Lung (tissue), 12 donors: ENCODE measurements around the gene LRRC71. TPM values are rescaled to one million over a fixed set of nuclear protein-coding genes. Genes with fewer than 3 reads are reported as not detected.

Experiments
- ATAC-seq: fragments of 200-7000 bp; cut with Tn5 transposase; one replicate; pipeline ENCODE4 v1.9.1; 2020; ENCODE audit warnings: moderate number of reproducible peaks; ENCODE audit not compliant: insufficient read depth, low FRiP score
- DNase-seq, 3 donors: peaks; one replicate each; pipeline ENCODE4 v3.0.0-alpha.2; 2013 to 2017
- H3K27ac ChIP-seq, 2 donors: one replicate each; pipeline ENCODE4 v1.5.1; 2013; ENCODE audit warnings: mild to moderate bottlenecking in 2 of 2, moderate library complexity in 2 of 2, control low read depth in 1 of 2, inconsistent platforms in 1 of 2, low read depth in 1 of 2, low read length in 1 of 2
- H3K27me3 ChIP-seq, 3 donors: one replicate each; pipeline ENCODE4 v1.5.1; 2013; ENCODE audit warnings: low read length in 2 of 3; ENCODE audit not compliant: control insufficient read depth in 3 of 3, insufficient read depth in 3 of 3
- H3K36me3 ChIP-seq, 4 donors: one replicate each; pipeline ENCODE4 v1.5.1; 2013; ENCODE audit warnings: low read length in 4 of 4, mild to moderate bottlenecking in 1 of 4, moderate library complexity in 1 of 4; ENCODE audit not compliant: control insufficient read depth in 4 of 4, insufficient read depth in 4 of 4
- H3K4me1 ChIP-seq, 5 donors: one replicate each; pipeline ENCODE4 v1.5.1; 2013; ENCODE audit warnings: low read length in 5 of 5, mild to moderate bottlenecking in 2 of 5, moderate library complexity in 1 of 5; ENCODE audit not compliant: control insufficient read depth in 5 of 5, insufficient read depth in 5 of 5
- H3K4me3 ChIP-seq: one replicate; pipeline ENCODE4 v1.5.1; 2013; ENCODE audit warnings: mild to moderate bottlenecking, control low read depth, moderate library complexity
- H3K9ac ChIP-seq, 2 donors: one replicate each; pipeline ENCODE4 v1.5.1; 2013; ENCODE audit warnings: low read length in 2 of 2, control low read depth in 1 of 2; ENCODE audit not compliant: insufficient read depth in 1 of 2
- H3K9me3 ChIP-seq, 4 donors: one replicate each; pipeline ENCODE4 v1.5.1; 2013; ENCODE audit warnings: low read length in 3 of 4, mild to moderate bottlenecking in 1 of 4, moderate library complexity in 1 of 4; ENCODE audit not compliant: control insufficient read depth in 4 of 4, insufficient read depth in 3 of 4
- WGBS, 2 donors: extraction: QIAGEN DNeasy Blood & Tissue Kit; methylation state at CpG; one replicate each; pipeline ENCODE4 v1.1.7; 2013; 5-methylcytosine and 5-hydroxymethylcytosine counted together
- polyA plus RNA-seq, 2 donors: library from polyadenylated mRNA; stranded (reverse); fragments of 200-250 nt; gene quantifications; one replicate each; pipeline ENCODE4 v1.2.1, GENCODE V29; 2013
- total RNA-seq, 2 donors: library from RNA; depleted of rRNA in 1 of 2; stranded (reverse); fragments of >200 nt in 1 of 2; gene quantifications; one replicate each; pipeline ENCODE4 v1.2.1, GENCODE V29; 2014 to 2021
- TF ChIP-seq, protein P1 (sequence below): IDR thresholded peaks from 2 replicates; pipeline ENCODE4 v1.5.1; 2012; ENCODE audit warnings: mild to moderate bottlenecking; ENCODE audit errors: control extremely low read depth, extremely low read depth
- donor health status: control.
- donor health status: control.
- donor health status: Bipolar disorder and iron deficiency.
- donor health status: healthy.
- donor health status: DM: yes; HTN: yes; CAD: no.

Gene LRRC71
- total and polyA plus RNA-seq, 4 donors, result 3.4 to 17.2 (median 4.2) TPM

DNA sequence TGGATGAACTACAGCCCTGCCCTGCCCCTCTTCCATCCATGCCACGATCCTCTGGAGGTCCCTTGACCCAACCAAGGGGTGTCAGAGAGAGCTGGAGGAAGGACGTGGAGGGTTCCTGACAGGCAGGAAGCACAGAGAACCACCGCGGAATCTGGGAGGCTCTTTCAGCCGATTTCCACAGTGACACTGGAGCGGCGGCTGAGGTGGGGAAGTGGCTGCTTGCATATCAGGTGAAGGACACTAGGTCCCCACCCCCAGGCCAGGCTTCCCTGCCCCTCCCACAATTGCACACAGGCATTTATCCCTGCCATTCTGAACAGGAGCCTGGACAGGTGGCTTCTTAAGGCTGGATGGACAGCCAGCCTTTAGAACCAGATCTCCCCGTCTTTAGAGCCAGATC lies 17.5 kb downstream of the LRRC71 start:
- Histone ChIP-seq H3K4me3 (no peak overlapping the region), H3K4me1 (no peaks in the 10 kb centered on the region), H3K27me3 (no peaks in the 10 kb centered on the region), H3K9me3 (no peaks in the 10 kb centered on the region), H3K27ac (no peak overlapping the region), H3K36me3 (peaks cover 11 to 64% (median 14%) of the 10 kb centered on the region in 4 donors), H3K9ac (no peak overlapping the region)
- no peak for ATAC-seq
- WGBS, 2 donors, result 64 to 68% methylated on average over 8 of the region's 8 CpGs
- no peak for DNase-seq
- TF ChIP-seq, protein P1, sequence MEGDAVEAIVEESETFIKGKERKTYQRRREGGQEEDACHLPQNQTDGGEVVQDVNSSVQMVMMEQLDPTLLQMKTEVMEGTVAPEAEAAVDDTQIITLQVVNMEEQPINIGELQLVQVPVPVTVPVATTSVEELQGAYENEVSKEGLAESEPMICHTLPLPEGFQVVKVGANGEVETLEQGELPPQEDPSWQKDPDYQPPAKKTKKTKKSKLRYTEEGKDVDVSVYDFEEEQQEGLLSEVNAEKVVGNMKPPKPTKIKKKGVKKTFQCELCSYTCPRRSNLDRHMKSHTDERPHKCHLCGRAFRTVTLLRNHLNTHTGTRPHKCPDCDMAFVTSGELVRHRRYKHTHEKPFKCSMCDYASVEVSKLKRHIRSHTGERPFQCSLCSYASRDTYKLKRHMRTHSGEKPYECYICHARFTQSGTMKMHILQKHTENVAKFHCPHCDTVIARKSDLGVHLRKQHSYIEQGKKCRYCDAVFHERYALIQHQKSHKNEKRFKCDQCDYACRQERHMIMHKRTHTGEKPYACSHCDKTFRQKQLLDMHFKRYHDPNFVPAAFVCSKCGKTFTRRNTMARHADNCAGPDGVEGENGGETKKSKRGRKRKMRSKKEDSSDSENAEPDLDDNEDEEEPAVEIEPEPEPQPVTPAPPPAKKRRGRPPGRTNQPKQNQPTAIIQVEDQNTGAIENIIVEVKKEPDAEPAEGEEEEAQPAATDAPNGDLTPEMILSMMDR, result no peak

DNA sequence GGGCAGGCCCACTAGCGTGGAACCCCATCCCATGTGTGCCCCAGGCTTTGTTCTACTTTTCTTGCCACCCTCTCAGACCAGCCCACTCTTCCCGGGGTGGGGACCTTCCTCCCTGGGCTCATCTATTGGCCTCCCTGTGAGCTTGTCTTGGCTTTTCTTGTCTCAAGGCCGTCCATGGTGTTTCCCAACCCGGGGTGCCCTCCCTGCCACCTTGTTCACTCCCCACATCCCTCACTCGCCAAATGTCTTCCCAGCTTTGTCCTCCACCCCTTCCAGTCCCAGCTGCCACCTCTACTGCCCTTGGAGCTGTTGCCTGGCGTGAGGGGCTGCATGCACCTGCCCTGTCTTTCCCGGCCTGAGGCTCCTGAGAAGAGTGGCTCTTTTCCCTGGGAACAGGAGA lies 18.4 kb downstream of the LRRC71 start:
- Histone ChIP-seq H3K9me3 (no peaks in the 10 kb centered on the region), H3K4me3 (no peak overlapping the region), H3K27ac (no peak overlapping the region), H3K27me3 (no peaks in the 10 kb centered on the region), H3K4me1 (no peaks in the 10 kb centered on the region), H3K9ac (no peak overlapping the region), H3K36me3 (peaks cover 11 to 68% (median 20%) of the 10 kb centered on the region in 4 donors)
- WGBS, 2 donors, result 88 to 91% methylated on average over 6 to 7 of the region's 7 CpGs
- TF ChIP-seq, protein P1, result no peak
- no peak for DNase-seq
- no peak for ATAC-seq

DNA sequence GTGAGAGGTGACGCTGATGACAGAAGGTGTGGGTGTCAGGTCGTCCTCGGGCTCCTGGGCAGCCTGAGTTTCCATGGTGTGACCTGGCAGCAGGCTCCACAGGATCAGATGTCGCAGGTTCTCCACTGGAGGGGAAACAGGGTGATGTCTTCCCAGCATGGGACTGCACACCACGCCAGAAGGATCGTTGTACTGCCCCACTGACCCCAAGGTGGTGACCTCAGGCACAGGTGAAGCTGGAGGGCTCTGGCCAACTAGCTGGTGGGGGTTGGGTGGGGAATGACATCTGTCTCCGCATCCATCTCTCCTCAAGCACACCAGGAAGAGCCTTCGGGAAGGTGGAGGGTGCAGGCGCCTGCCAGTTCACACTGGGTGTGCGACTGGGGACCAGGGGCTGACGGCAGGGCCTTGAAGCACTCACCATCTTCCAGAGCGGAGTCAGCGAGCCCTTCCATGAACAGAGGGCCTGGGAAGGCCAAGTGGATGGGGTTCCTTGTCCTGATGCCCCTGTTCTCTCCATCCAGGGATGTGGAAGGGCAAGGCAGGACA lies 19.4 kb downstream of the LRRC71 start:
- Histone ChIP-seq H3K4me3 (no peak overlapping the region), H3K9ac (no peak overlapping the region), H3K9me3 (no peaks in the 10 kb centered on the region), H3K27ac (no peak overlapping the region), H3K36me3 (peaks cover 11 to 75% (median 29%) of the 10 kb centered on the region in 4 donors), H3K27me3 (no peaks in the 10 kb centered on the region), H3K4me1 (no peaks in the 10 kb centered on the region)
- WGBS, 2 donors, result 91 to 95% methylated on average over 13 of the region's 13 CpGs
- ATAC-seq (no peak), DNase-seq (no peak)
- TF ChIP-seq, protein P1, result no peak

DNA sequence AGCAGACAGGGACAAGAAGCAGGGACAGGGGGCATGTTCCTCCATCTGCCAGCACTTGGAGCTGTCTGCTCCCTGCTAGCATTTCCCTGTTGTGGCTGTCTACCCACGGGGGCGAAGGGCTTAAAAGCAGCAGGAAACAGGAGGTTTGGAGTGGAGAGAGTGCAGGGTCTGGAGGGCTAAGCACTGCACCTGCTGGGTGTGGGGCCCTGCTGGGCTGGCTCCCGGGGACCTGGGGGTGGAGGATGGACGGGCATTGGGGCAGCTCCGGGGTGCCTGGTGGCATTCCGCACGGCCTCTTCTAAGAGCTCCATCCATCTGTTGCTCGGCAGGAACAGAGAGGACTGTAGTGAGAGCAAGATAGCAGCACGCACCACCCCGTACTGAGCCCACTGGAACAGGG lies 21.2 kb downstream of the LRRC71 start:
- TF ChIP-seq, protein P1, result no peak
- Histone ChIP-seq H3K27ac (no peak overlapping the region), H3K4me1 (no peaks in the 10 kb centered on the region), H3K27me3 (no peaks in the 10 kb centered on the region), H3K36me3 (peaks cover 15 to 79% (median 37%) of the 10 kb centered on the region in 4 donors), H3K9me3 (no peaks in the 10 kb centered on the region), H3K9ac (no peak overlapping the region), H3K4me3 (no peak overlapping the region)
- WGBS, 2 donors, result 92 to 94% methylated on average over 10 of the region's 10 CpGs
- no peak for ATAC-seq
- DNase-seq, result no peak
